ENCODE data around the gene LRRC42. TPM values are rescaled to one million over a fixed set of nuclear protein-coding genes. Genes with fewer than 3 reads are reported as not detected.
A peak's percentile ranks its signal among the peaks of the same experiment; 100 is the strongest.

LRRC42 gene
- total RNA-seq, 3 donors from 2014 or later = 16.5 to 19.4 (median 19.0) TPM

- H3K9me3 ChIP-seq = no peaks in the 10 kb centered on the region
- H3K36me3 ChIP-seq (ENCODE audit: low read depth) = no peaks in the 10 kb centered on the region
- TF ChIP-seq, protein P1, sequence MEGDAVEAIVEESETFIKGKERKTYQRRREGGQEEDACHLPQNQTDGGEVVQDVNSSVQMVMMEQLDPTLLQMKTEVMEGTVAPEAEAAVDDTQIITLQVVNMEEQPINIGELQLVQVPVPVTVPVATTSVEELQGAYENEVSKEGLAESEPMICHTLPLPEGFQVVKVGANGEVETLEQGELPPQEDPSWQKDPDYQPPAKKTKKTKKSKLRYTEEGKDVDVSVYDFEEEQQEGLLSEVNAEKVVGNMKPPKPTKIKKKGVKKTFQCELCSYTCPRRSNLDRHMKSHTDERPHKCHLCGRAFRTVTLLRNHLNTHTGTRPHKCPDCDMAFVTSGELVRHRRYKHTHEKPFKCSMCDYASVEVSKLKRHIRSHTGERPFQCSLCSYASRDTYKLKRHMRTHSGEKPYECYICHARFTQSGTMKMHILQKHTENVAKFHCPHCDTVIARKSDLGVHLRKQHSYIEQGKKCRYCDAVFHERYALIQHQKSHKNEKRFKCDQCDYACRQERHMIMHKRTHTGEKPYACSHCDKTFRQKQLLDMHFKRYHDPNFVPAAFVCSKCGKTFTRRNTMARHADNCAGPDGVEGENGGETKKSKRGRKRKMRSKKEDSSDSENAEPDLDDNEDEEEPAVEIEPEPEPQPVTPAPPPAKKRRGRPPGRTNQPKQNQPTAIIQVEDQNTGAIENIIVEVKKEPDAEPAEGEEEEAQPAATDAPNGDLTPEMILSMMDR (IDR thresholded peaks at IDR 0.05) = no peak
- intact Hi-C loops (cut with DNase I, micrococcal nuclease) = no loop called here
- H3K4me1 ChIP-seq (ENCODE audit: low read depth) = no peaks in the 10 kb centered on the region
- peak in 2 of 3 donors; percentile 23 to 37 for DNase-seq
- ATAC-seq = peak; percentile 68
- H3K4me3 ChIP-seq = no peak overlapping the region
Measured at GRCh38 chr1:53982034-53982762, 36.0 kb downstream of the LRRC42 start.

GRCh38 chr1:53982763-53983104 lies 36.6 kb downstream of the LRRC42 start:
- H3K36me3 ChIP-seq (ENCODE audit: low read depth) = no peaks in the 10 kb centered on the region
- intact Hi-C loops (cut with DNase I, micrococcal nuclease) = no loop called here
- DNase-seq (no peak), ATAC-seq (no peak)
- H3K9me3 ChIP-seq = no peaks in the 10 kb centered on the region
- H3K4me3 ChIP-seq = no peak overlapping the region
- TF ChIP-seq, protein P1 (IDR thresholded peaks at IDR 0.05) = no peak
- H3K4me1 ChIP-seq (ENCODE audit: low read depth) = no peaks in the 10 kb centered on the region

- H3K36me3 ChIP-seq (ENCODE audit: low read depth) = no peaks in the 10 kb centered on the region
- H3K4me3 ChIP-seq = no peak overlapping the region
- H3K4me1 ChIP-seq (ENCODE audit: low read depth) = no peaks in the 10 kb centered on the region
- TF ChIP-seq, protein P1 (IDR thresholded peaks at IDR 0.05) = no peak
- no peaks in the 10 kb centered on the region for H3K9me3 ChIP-seq
- intact Hi-C loops (cut with DNase I, micrococcal nuclease) = no loop called here
- no peak for ATAC-seq
- DNase-seq = no peak
Measured at GRCh38 chr1:53984726-53985125, 38.6 kb downstream of the LRRC42 start.

DNA sequence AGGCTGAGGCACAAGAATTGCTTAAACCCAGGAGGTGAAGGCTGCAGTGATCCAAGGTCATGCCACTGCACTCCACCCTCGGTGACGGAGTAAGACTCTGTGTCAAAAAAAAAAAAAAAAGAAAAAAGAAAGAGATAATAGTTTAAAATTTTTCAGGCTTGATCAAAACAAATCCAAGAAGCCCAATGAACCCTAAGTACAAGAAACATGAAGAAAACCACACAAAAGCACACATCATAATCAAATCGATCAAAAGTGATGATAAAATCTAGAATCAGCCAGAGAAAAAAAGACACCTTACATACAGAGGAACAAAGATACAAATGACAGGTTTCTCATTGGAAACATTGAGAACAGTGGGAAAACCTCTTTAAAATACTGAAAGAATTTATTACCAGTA lies 40.3 kb downstream of the LRRC42 start:
- no peaks in the 10 kb centered on the region for H3K36me3 ChIP-seq (ENCODE audit: low read depth)
- intact Hi-C loops (cut with DNase I, micrococcal nuclease) = no loop called here
- no peaks in the 10 kb centered on the region for H3K4me1 ChIP-seq (ENCODE audit: low read depth)
- no peak for DNase-seq
- H3K9me3 ChIP-seq = no peaks in the 10 kb centered on the region
- no peak for ATAC-seq
- TF ChIP-seq, protein P1 (IDR thresholded peaks at IDR 0.05) = no peak
- no peak overlapping the region for H3K4me3 ChIP-seq

DNA sequence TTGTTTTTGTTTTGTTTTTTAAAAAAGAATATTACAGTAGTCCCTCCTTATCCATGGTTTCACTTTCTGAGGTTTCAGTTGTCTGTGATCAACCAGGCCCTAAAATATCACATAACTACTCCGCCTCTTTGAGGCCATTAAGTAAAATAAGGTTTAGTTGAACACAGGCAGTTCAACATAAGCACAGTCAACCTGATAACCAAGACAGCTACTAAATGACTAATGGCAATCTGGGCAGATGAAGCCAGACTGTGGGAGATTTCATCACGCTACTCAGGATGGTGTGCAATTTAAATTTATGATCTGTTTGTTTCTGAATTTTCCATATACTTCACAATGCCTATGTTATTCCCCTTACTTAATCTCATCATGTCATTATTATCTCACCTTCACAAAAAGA lies 41.7 kb downstream of the LRRC42 start:
- TF ChIP-seq, protein P1 (IDR thresholded peaks at IDR 0.05) = no peak
- intact Hi-C loops (cut with DNase I, micrococcal nuclease) = no loop called here
- Histone ChIP-seq H3K4me3 (no peak overlapping the region), H3K4me1 (ENCODE audit: low read depth) (no peaks in the 10 kb centered on the region), H3K9me3 (no peaks in the 10 kb centered on the region), H3K36me3 (ENCODE audit: low read depth) (no peaks in the 10 kb centered on the region)
- no peak for DNase-seq
- no peak for ATAC-seq
